K562 (cell line): ENCODE results near the gene KPNB1. TPM values are rescaled to one million over a fixed set of nuclear protein-coding genes. Genes with fewer than 3 reads are reported as not detected.

Experiments
- C11orf30 ChIP-seq: fragments of 450-650 bp; IDR thresholded peaks from 2 replicates; pipeline ENCODE4 v1.6.1; 2016; ENCODE audit warnings: low read depth, mild to moderate bottlenecking
- CBX8 ChIP-seq: fragments of 200-600 bp; sonication (generic); IDR thresholded peaks from 2 replicates; pipeline ENCODE4 v1.6.1; 2012; ENCODE audit warnings: borderline replicate concordance, mixed run types, low read depth, mild to moderate bottlenecking, moderate library complexity, mixed read lengths, low read length, control low read depth, inconsistent platforms; ENCODE audit not compliant: poor library complexity, severe bottlenecking; ENCODE audit errors: extremely low read depth
- CREB5 ChIP-seq: fragments of 250-450 bp; sonication (Bioruptor Pico); IDR thresholded peaks from 2 replicates; pipeline ENCODE4 v1.5.0; 2020; ENCODE audit warnings: mild to moderate bottlenecking
- HDAC8 ChIP-seq: fragments of 450-650 bp; IDR thresholded peaks from 2 replicates; pipeline ENCODE4 v1.6.1; 2016; ENCODE audit warnings: mild to moderate bottlenecking, missing genetic modification characterization, moderate library complexity, missing compliant biosample characterization
- HMG20B ChIP-seq: fragments of 250-450 bp; sonication (Bioruptor Pico); IDR thresholded peaks from 2 replicates; pipeline ENCODE4 v1.5.0; 2021; ENCODE audit warnings: mild to moderate bottlenecking
- MITF ChIP-seq: IDR thresholded peaks from 2 replicates; pipeline ENCODE4 v1.6.1; 2014; ENCODE audit warnings: antibody characterized with exemption
- PHB ChIP-seq: fragments of 250-450 bp; sonication (Bioruptor Pico); IDR thresholded peaks from 2 replicates; pipeline ENCODE4 v1.5.0; 2021
- PHF20 ChIP-seq: fragments of 450-650 bp; IDR thresholded peaks from 2 replicates; pipeline ENCODE4 v1.6.1; 2018; ENCODE audit not compliant: partially characterized antibody
- POLR2A ChIP-seq: fragments of 450-650 bp; conservative IDR thresholded peaks from 2 replicates; pipeline ENCODE4 v1.6.1; 2016
- RAD21 ChIP-seq, 2 experiments: fragments of 250-450 bp in 1 of 2; fragments of 450-650 bp in 1 of 2; sonication (Bioruptor Pico) in 1 of 2; formaldehyde crosslinking in 1 of 2; IDR thresholded peaks in 1 of 2; conservative IDR thresholded peaks in 1 of 2; 2 replicates each; pipeline versions ENCODE4 v1.4.0 to v1.8.0; 2020 to 2022; ENCODE audit warnings: mild to moderate bottlenecking in 2 of 2, moderate library complexity in 1 of 2
- RAD51 ChIP-seq: fragments of 450-650 bp; IDR thresholded peaks from 2 replicates; pipeline ENCODE4 v1.7.1; 2016; ENCODE audit warnings: low read depth, mild to moderate bottlenecking, borderline replicate concordance
- RFX1 ChIP-seq: fragments of 450-650 bp; IDR thresholded peaks from 2 replicates; pipeline ENCODE4 v1.6.1; 2016; ENCODE audit warnings: mild to moderate bottlenecking, moderate library complexity
- RHOXF2B ChIP-seq: fragments of 250-450 bp; sonication (Bioruptor Pico); conservative IDR thresholded peaks from 2 replicates; pipeline ENCODE4 v1.5.1; 2021
- TRIM28 ChIP-seq: fragments of 450-650 bp; IDR thresholded peaks from 2 replicates; pipeline ENCODE4 v1.6.1; 2017
- ZBTB5 ChIP-seq: fragments of 450-650 bp; IDR thresholded peaks from 2 replicates; pipeline ENCODE4 v1.6.1; 2017; ENCODE audit warnings: antibody characterized with exemption
- ZFP36 ChIP-seq: fragments of 150-350 bp; IDR thresholded peaks from 2 replicates; pipeline ENCODE4 v1.6.1; 2018; ENCODE audit warnings: low read length, low read depth; ENCODE audit not compliant: partially characterized antibody
- ZNF583 ChIP-seq: fragments of 250-450 bp; sonication (Bioruptor Pico); IDR thresholded peaks from 2 replicates; pipeline ENCODE4 v1.4.0; 2020
- ZNF586 ChIP-seq: fragments of 450-650 bp; formaldehyde crosslinking; conservative IDR thresholded peaks from 2 replicates; pipeline ENCODE4 v1.4.0; 2020; ENCODE audit warnings: mild to moderate bottlenecking, moderate library complexity
- ZNF75A ChIP-seq: fragments of 450-650 bp; formaldehyde crosslinking; IDR thresholded peaks from 2 replicates; pipeline ENCODE4 v1.4.0; 2020; ENCODE audit warnings: mild to moderate bottlenecking
- polyA plus RNA-seq, 8 experiments: library from polyadenylated mRNA; depleted of rRNA in 4 of 8; stranded (reverse) in 5 of 8; unstranded in 3 of 8; fragments of >200 nt; fragmentation: Nextera tagmentation in 2 of 8; fragmentation: Illumina TruSeq in 1 of 8; extraction: Ambion mirVana in 2 of 8; extraction: Trizol in 1 of 8; gene quantifications; 2 replicates each; pipeline versions ENCODE4 v1.2.1 to v1.2.3, GENCODE V29; 2011 to 2014; ENCODE audit warnings: inconsistent platforms in 1 of 8, missing spikeins in 1 of 8
- total RNA-seq, 7 experiments: library from RNA; depleted of rRNA in 6 of 7; stranded (reverse); fragments of >200 nt in 6 of 7; fragmentation: Illumina TruSeq in 2 of 7; extraction: Trizol in 2 of 7; gene quantifications; 2 replicates each; pipeline versions ENCODE4 v1.2.1 to v1.2.3, GENCODE V29; 2011 to 2021; ENCODE audit warnings: low replicate concordance in 1 of 7
- TF ChIP-seq, protein P1 (sequence below): fragments of 450-650 bp; conservative IDR thresholded peaks from 2 replicates; pipeline ENCODE4 v1.6.1; 2016; ENCODE audit warnings: missing genetic modification characterization, low read depth, mild to moderate bottlenecking, missing compliant biosample characterization, moderate library complexity
- TF ChIP-seq, protein P2 (sequence below): fragments of 250-450 bp; sonication (Bioruptor Pico); IDR thresholded peaks from 2 replicates; pipeline ENCODE4 v1.8.0; 2021; ENCODE audit warnings: borderline replicate concordance, mild to moderate bottlenecking, moderate library complexity; ENCODE audit not compliant: poor library complexity, severe bottlenecking

KPNB1 gene
- total and polyA plus RNA-seq, 9 of the 15 experiments (the other 6 are each of a cell fraction or from before 2014, with no cell fraction given): 154 to 622 (median 354) TPM

- no peak for TF ChIP-seq MITF
- TF ChIP-seq PHB (CRISPR knock-in tag): peak; percentile 54; the same call in 1 of the 2 replicates
- TF ChIP-seq POLR2A: peak; percentile 80
- TF ChIP-seq PHF20: peak; percentile 67
- TF ChIP-seq CREB5 (CRISPR knock-in tag): no peak
- no peak for TF ChIP-seq HMG20B (CRISPR knock-in tag)
- TF ChIP-seq CBX8: no peak
- TF ChIP-seq HDAC8 (tag): no peak
- TF ChIP-seq RHOXF2B (CRISPR knock-in tag): 0 out of 2 replicates have a peak, but pooled peaks have one; percentile 9
- TF ChIP-seq ZNF586 (CRISPR knock-in tag): no peak
- no peak for TF ChIP-seq ZNF75A (CRISPR knock-in tag)
- peak; percentile 84 for TF ChIP-seq RFX1
- TF ChIP-seq TRIM28: peak; percentile 81
- no peak for TF ChIP-seq ZNF583 (CRISPR knock-in tag)
- peak; percentile 87 for TF ChIP-seq C11orf30
- no peak for TF ChIP-seq RAD21 (CRISPR knock-in tag; conservative IDR thresholded peaks at IDR 0.05 in 1 of 2, IDR thresholded peaks at IDR 0.05 in 1 of 2)
- peak; percentile 98 for TF ChIP-seq ZFP36
- TF ChIP-seq, protein P1, sequence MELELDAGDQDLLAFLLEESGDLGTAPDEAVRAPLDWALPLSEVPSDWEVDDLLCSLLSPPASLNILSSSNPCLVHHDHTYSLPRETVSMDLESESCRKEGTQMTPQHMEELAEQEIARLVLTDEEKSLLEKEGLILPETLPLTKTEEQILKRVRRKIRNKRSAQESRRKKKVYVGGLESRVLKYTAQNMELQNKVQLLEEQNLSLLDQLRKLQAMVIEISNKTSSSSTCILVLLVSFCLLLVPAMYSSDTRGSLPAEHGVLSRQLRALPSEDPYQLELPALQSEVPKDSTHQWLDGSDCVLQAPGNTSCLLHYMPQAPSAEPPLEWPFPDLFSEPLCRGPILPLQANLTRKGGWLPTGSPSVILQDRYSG: no peak
- 0 out of 2 replicates have a peak, but pooled peaks have one; percentile 32 for TF ChIP-seq ZBTB5
- TF ChIP-seq, protein P2, sequence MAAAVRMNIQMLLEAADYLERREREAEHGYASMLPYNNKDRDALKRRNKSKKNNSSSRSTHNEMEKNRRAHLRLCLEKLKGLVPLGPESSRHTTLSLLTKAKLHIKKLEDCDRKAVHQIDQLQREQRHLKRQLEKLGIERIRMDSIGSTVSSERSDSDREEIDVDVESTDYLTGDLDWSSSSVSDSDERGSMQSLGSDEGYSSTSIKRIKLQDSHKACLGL (CRISPR knock-in tag): no peak
- TF ChIP-seq RAD51: peak; percentile 52
Observed at GRCh38 chr17:47649153-47649971, at the start of gene KPNB1 (continued).
